HCT116 (cell line): ENCODE data around the gene DYNLRB2. TPM values are rescaled to one million over a fixed set of nuclear protein-coding genes. Genes with fewer than 3 reads are reported as not detected.

Source experiments
- ATAC-seq: fragments of 200-7000 bp; cut with Tn5 transposase; 2 replicates; pipeline ENCODE4 v1.9.1; 2020; ENCODE audit warnings: mild to moderate bottlenecking, moderate library complexity
- BruUV-seq: library from RNA; stranded (reverse); fragments of 400-500 nt; replicated peaks from 2 replicates; lab custom pipeline; 2021; lab: Mats Ljungman, UMichigan
- CTCF ChIA-PET: fragments of 300-600 bp; sonication (Branson Sonifier 250); formaldehyde crosslinking; loops from one replicate; lab custom pipeline; 2021; ENCODE audit warnings: antibody characterized with exemption; lab: Charles Lee
- POLR2A ChIA-PET: fragments of 300-600, 350-600 bp; sonication (Branson Sonifier 250); formaldehyde crosslinking; loops from one replicate; lab custom pipeline; 2021; ENCODE audit warnings: antibody characterized with exemption; lab: Charles Lee
- RAD21 ChIA-PET, 2 experiments: fragments of 300-600 bp; sonication (Branson Sonifier 250); formaldehyde crosslinking; loops; one replicate each; lab custom pipeline; 2023; ENCODE audit warnings: low total read pairs in 2 of 2; ENCODE audit not compliant: uncharacterized antibody in 2 of 2, unreplicated experiment in 2 of 2, low non-redundant PET in 1 of 2; lab: Charles Lee
- DNase-seq: peaks from one replicate; pipeline ENCODE4 v3.0.0-alpha.2; 2010; ENCODE audit warnings: low read depth, low spot score
- H2AFZ ChIP-seq: fragments of 200-600 bp; shearing (Covaris generic), sonication (generic); 2 replicates; pipeline ENCODE4 v1.6.1; 2017; ENCODE audit warnings: low read depth, mixed run types, mixed read lengths, antibody characterized with exemption, low read length; ENCODE audit not compliant: poor library complexity, severe bottlenecking
- H3K27ac ChIP-seq: 2 replicates; pipeline ENCODE4 v1.5.1; 2012; ENCODE audit warnings: low read depth, low read length
- H3K27me3 ChIP-seq: fragments of 200-600 bp; sonication (generic); 2 replicates; pipeline ENCODE4 v1.6.1; 2016; ENCODE audit warnings: mixed run types, low read length, mixed read lengths; ENCODE audit not compliant: insufficient read depth
- H3K36me3 ChIP-seq, 2 experiments: fragments of 200-500 bp in 1 of 2; fragments of 200-600 bp in 1 of 2; sonication (Bioruptor generic) in 1 of 2; sonication (generic) in 1 of 2; 2 replicates each; pipeline versions ENCODE4 v1.5.1 to v1.6.1; 2014 to 2016; ENCODE audit warnings: low read length in 2 of 2, inconsistent platforms in 1 of 2, mixed read lengths in 1 of 2, mixed run types in 1 of 2; ENCODE audit not compliant: insufficient read depth in 2 of 2, control insufficient read depth in 1 of 2
- H3K4me1 ChIP-seq, 2 experiments: fragments of 200-600 bp in 1 of 2; sonication (generic) in 1 of 2; 2 replicates each; pipeline versions ENCODE4 v1.5.1 to v1.6.1; 2012 to 2017; ENCODE audit warnings: low read length in 2 of 2, inconsistent platforms in 1 of 2, mild to moderate bottlenecking in 1 of 2, mixed read lengths in 1 of 2, mixed run types in 1 of 2, moderate library complexity in 1 of 2; ENCODE audit not compliant: insufficient read depth in 2 of 2, control insufficient read depth in 1 of 2
- H3K4me2 ChIP-seq: fragments of 200-600 bp; sonication (generic); 2 replicates; pipeline ENCODE4 v1.6.1; 2017; ENCODE audit warnings: mixed run types, low read length, mixed read lengths
- H3K4me3 ChIP-seq, 2 experiments: fragments of 200-600 bp in 1 of 2; sonication (generic) in 1 of 2; replicated peaks in 1 of 2; 2 replicates each; pipeline ENCODE4 v1.5.1; 2011 to 2016; ENCODE audit warnings: low read length in 2 of 2, control low read depth in 1 of 2, low read depth in 1 of 2, mild to moderate bottlenecking in 1 of 2, mixed read lengths in 1 of 2, mixed run types in 1 of 2
- H3K79me2 ChIP-seq: fragments of 200-600 bp; sonication (generic); 2 replicates; pipeline ENCODE4 v1.6.1; 2017; ENCODE audit warnings: mild to moderate bottlenecking, mixed run types, low read length, moderate library complexity, mixed read lengths; ENCODE audit not compliant: insufficient read depth
- H3K9ac ChIP-seq: fragments of 200-600 bp; sonication (generic); 2 replicates; pipeline ENCODE4 v1.6.1; 2016; ENCODE audit warnings: low read length, mixed read lengths
- H3K9me2 ChIP-seq: fragments of 200-600 bp; sonication (generic), shearing (Covaris generic); 2 replicates; pipeline ENCODE4 v1.6.1; 2017; ENCODE audit warnings: mixed run types, mild to moderate bottlenecking, moderate library complexity; ENCODE audit not compliant: insufficient read depth
- H3K9me3 ChIP-seq, 2 experiments: fragments of 200-500 bp in 1 of 2; fragments of 200-600 bp in 1 of 2; sonication (Bioruptor generic) in 1 of 2; sonication (generic) in 1 of 2; 2 replicates each; pipeline ENCODE4 v1.6.1; 2014 to 2017; ENCODE audit warnings: low read length in 2 of 2, mixed read lengths in 2 of 2, inconsistent platforms in 1 of 2, low read depth in 1 of 2, mild to moderate bottlenecking in 1 of 2, mixed run types in 1 of 2, moderate library complexity in 1 of 2; ENCODE audit not compliant: control insufficient read depth in 1 of 2, insufficient read depth in 1 of 2
- H4K20me1 ChIP-seq: fragments of 200-600 bp; sonication (generic), shearing (Covaris generic); 2 replicates; pipeline ENCODE4 v1.6.1; 2017; ENCODE audit warnings: mixed run types, mild to moderate bottlenecking, moderate library complexity; ENCODE audit not compliant: insufficient read depth
- CBX3 ChIP-seq: IDR thresholded peaks from 2 replicates; pipeline ENCODE4 v1.6.1; 2012; ENCODE audit warnings: low read depth
- CEBPB ChIP-seq: IDR thresholded peaks from 2 replicates; pipeline ENCODE4 v1.6.1; 2012; ENCODE audit warnings: low read depth
- EZH2 ChIP-seq: fragments of 200-600 bp; sonication (generic); IDR thresholded peaks from 2 replicates; pipeline ENCODE4 v1.6.1; 2017; ENCODE audit warnings: antibody characterized with exemption, mixed run types
- FOSL1 ChIP-seq: IDR thresholded peaks from 2 replicates; pipeline ENCODE4 v1.6.1; 2012; ENCODE audit warnings: low read depth
- JUND ChIP-seq: IDR thresholded peaks from 2 replicates; pipeline ENCODE4 v1.6.1; 2012
- POLR2AphosphoS5 ChIP-seq: IDR thresholded peaks from 2 replicates; pipeline ENCODE4 v1.6.1; 2011; ENCODE audit warnings: mild to moderate bottlenecking, low read depth, low read length, moderate library complexity
- REST ChIP-seq: IDR thresholded peaks from 2 replicates; pipeline ENCODE4 v1.6.1; 2012; ENCODE audit warnings: low read depth
- SIN3A ChIP-seq: IDR thresholded peaks from 2 replicates; pipeline ENCODE4 v1.6.1; 2012; ENCODE audit warnings: low read depth
- TCF7L2 ChIP-seq: IDR thresholded peaks from 2 replicates; pipeline ENCODE4 v1.7.0; 2011; ENCODE audit warnings: borderline replicate concordance, inconsistent platforms; ENCODE audit not compliant: insufficient read depth, insufficient read length; ENCODE audit errors: extremely low read depth
- intact Hi-C: fragments of 100-400 bp; cut with micrococcal nuclease; formaldehyde crosslinking; loops from 2 replicates; pipeline ENCODE4 v1.10.0; 2022
- total RNA-seq: library from RNA; stranded (reverse); gene quantifications from one replicate; pipeline ENCODE4 v1.2.1, GENCODE V29; 2021; ENCODE audit not compliant: unreplicated experiment
- TF ChIP-seq, protein P1 (sequence below): IDR thresholded peaks from 2 replicates; pipeline ENCODE4 v1.6.1; 2012

The DYNLRB2 gene
- total RNA-seq, 1 experiment from 2014 or later, result not detected

DNA sequence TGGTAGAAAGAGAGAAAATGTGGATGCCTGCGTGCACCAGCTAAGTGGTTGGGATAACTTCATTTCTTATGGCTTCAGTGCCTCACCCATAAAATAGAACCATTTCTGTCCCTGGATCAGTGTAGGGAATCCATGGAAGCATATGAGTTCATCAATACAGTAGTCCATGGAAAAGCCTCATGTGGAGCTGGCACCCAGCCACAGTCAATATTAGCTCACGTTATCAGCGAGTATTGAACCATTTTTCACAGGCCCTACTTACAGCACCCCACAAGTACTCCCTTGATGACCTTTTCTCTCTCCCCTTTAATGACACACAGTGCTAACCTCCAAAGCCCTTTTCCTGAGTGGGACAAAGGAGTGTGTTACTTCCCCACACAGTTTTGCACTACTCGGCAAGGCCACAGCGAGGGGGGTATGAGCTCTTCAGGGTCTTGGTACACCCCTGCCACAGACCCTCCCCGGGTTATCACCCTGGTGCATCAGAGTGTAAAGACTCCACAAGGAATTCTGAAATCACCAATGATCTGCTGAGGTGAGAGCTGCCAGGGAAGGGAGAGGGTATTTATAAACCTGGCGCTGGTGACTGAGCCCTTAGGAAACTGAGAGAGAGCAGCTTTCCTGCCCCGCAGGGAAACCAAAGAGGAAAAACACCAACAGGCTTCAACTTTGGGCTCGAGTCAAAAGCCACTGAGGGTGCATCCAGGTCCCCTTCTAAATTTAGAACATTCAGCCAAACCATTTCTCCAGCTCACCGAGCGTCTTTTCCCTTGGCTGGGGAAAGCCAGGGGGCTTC, 36.9 kb downstream of the DYNLRB2 start (continued):
- TF ChIP-seq, protein P1, sequence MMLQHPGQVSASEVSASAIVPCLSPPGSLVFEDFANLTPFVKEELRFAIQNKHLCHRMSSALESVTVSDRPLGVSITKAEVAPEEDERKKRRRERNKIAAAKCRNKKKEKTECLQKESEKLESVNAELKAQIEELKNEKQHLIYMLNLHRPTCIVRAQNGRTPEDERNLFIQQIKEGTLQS, result no peak
- TF ChIP-seq FOSL1, result no peak

- Histone ChIP-seq H3K9me3 (peaks cover 0 to 4% of the 10 kb centered on the region in 2 experiments; a peak in 2 of 4 replicates), H3K79me2 (no peaks in the 10 kb centered on the region), H3K4me2 (no peak overlapping the region), H3K9ac (no peak overlapping the region), H3K4me3 (no peak overlapping the region), H3K4me1 (no peaks in the 10 kb centered on the region), H2AFZ (no peak overlapping the region), H3K9me2 (no peaks in the 10 kb centered on the region), H3K27ac (no peak overlapping the region), H3K36me3 (no peaks in the 10 kb centered on the region), H3K27me3 (no peaks in the 10 kb centered on the region), H4K20me1 (no peaks in the 10 kb centered on the region)
- ChIA-PET CTCF (no interaction called here), RAD21 (no interaction called here), POLR2A (no interaction called here)
- BruUV-seq, result no TSS peak
- ATAC-seq, result no peak
- TF ChIP-seq CEBPB (no peak), EZH2 (no peak), CBX3 (no peak), TCF7L2 (no peak), JUND (no peak), POLR2AphosphoS5 (no peak), SIN3A (no peak), REST (no peak)
- TF ChIP-seq, protein P1, result no peak
- DNase-seq, result no peak
- intact Hi-C loops, result no loop called here
These were observed 39.5 kb downstream of the DYNLRB2 start for GRCh38 chr16:80580109-80580832.
